IMR-90 (cell line): ENCODE results near the gene FLII. TPM values are rescaled to one million over a fixed set of nuclear protein-coding genes. Genes with fewer than 3 reads are reported as not detected.

Source experiments
- ATAC-seq: fragments of 200-7000 bp; cut with Tn5 transposase; 2 replicates; pipeline ENCODE4 v1.9.1; 2020; ENCODE audit warnings: low read depth, mild to moderate bottlenecking, moderate library complexity
- BruUV-seq: library from RNA; stranded (reverse); fragments of 400-500 nt; replicated peaks from 2 replicates; lab custom pipeline; 2021; lab: Mats Ljungman, UMichigan
- CTCF ChIA-PET: fragments of 300-600 bp; formaldehyde crosslinking; extraction: SDS; loops from one replicate; lab custom pipeline; 2021; ENCODE audit warnings: antibody characterized with exemption; lab: Yijun Ruan, JAX
- POLR2A ChIA-PET: fragments of 300-600 bp; sonication (Branson Sonifier 250); formaldehyde crosslinking; loops from one replicate; lab custom pipeline; 2022; ENCODE audit warnings: antibody characterized with exemption; ENCODE audit not compliant: unreplicated experiment; lab: Charles Lee
- DNase-seq: peaks from one replicate; pipeline ENCODE4 v3.0.0; 2013
- H2AFZ ChIP-seq: replicated peaks from 2 replicates; pipeline ENCODE3; 2013; ENCODE audit warnings: low read length, mild to moderate bottlenecking; ENCODE audit not compliant: poor library complexity
- H2AK5ac ChIP-seq: 2 replicates; pipeline ENCODE4 v1.6.1; 2013; ENCODE audit warnings: low read depth, low read length, inconsistent platforms
- H2AK9ac ChIP-seq: replicated peaks from 2 replicates; pipeline ENCODE3; 2013; ENCODE audit warnings: mild to moderate bottlenecking, low read depth, low read length, moderate library complexity; ENCODE audit not compliant: poor library complexity
- H2BK120ac ChIP-seq: 2 replicates; pipeline ENCODE4 v1.6.1; 2013; ENCODE audit warnings: low read depth, low read length, inconsistent platforms
- H2BK15ac ChIP-seq: 3 replicates; pipeline ENCODE4 v1.6.1; 2013; ENCODE audit warnings: low read depth, low read length, inconsistent platforms
- H2BK20ac ChIP-seq: 2 replicates; pipeline ENCODE4 v1.6.1; 2013; ENCODE audit warnings: low read depth, mild to moderate bottlenecking, inconsistent platforms, low read length, moderate library complexity
- H2BK5ac ChIP-seq: 2 replicates; pipeline ENCODE4 v1.6.1; 2013; ENCODE audit warnings: mild to moderate bottlenecking, low read depth, low read length, inconsistent platforms; ENCODE audit not compliant: poor library complexity, severe bottlenecking
- H3K14ac ChIP-seq: replicated peaks from 2 replicates; pipeline ENCODE4 v1.6.1; 2013; ENCODE audit warnings: low read depth, low read length, inconsistent platforms
- H3K18ac ChIP-seq: 2 replicates; pipeline ENCODE4 v1.6.1; 2013; ENCODE audit warnings: low read depth, low read length, control low read depth
- H3K23ac ChIP-seq: 2 replicates; pipeline ENCODE4 v1.6.1; 2013; ENCODE audit warnings: low read depth, low read length, inconsistent platforms
- H3K27ac ChIP-seq: 2 replicates; pipeline ENCODE4 v1.5.1; 2013; ENCODE audit warnings: mild to moderate bottlenecking, control low read depth, low read length; ENCODE audit not compliant: insufficient read depth
- H3K27me3 ChIP-seq: 2 replicates; pipeline ENCODE4 v1.6.1; 2013; ENCODE audit warnings: low read length; ENCODE audit not compliant: control insufficient read depth, insufficient read depth
- H3K36me3 ChIP-seq: 2 replicates; pipeline ENCODE4 v1.6.1; 2013; ENCODE audit warnings: low read length, mixed read lengths; ENCODE audit not compliant: control insufficient read depth, insufficient read depth
- H3K4ac ChIP-seq: 2 replicates; pipeline ENCODE4 v1.6.1; 2013; ENCODE audit warnings: low read depth, low read length, inconsistent platforms
- H3K4me1 ChIP-seq: 2 replicates; pipeline ENCODE4 v1.6.1; 2013; ENCODE audit warnings: low read length, mixed read lengths; ENCODE audit not compliant: control insufficient read depth, insufficient read depth
- H3K4me2 ChIP-seq: 2 replicates; pipeline ENCODE4 v1.6.1; 2013; ENCODE audit warnings: low read depth, mild to moderate bottlenecking, control low read depth, low read length, moderate library complexity
- H3K4me3 ChIP-seq: 2 replicates; pipeline ENCODE4 v1.5.1; 2013; ENCODE audit warnings: low read depth, mild to moderate bottlenecking, control low read depth, low read length, moderate library complexity; ENCODE audit not compliant: insufficient read depth
- H3K56ac ChIP-seq: 2 replicates; pipeline ENCODE4 v1.6.1; 2013; ENCODE audit warnings: low read length, inconsistent platforms; ENCODE audit not compliant: insufficient read depth; ENCODE audit errors: extremely low read depth
- H3K79me1 ChIP-seq, 2 experiments: 2 replicates each; pipeline ENCODE4 v1.6.1; 2013; ENCODE audit warnings: low read length in 2 of 2, inconsistent platforms in 1 of 2, low read depth in 1 of 2
- H3K9ac ChIP-seq: 2 replicates; pipeline ENCODE4 v1.6.1; 2013; ENCODE audit warnings: low read depth, low read length, control low read depth
- H3K9me1 ChIP-seq: 2 replicates; pipeline ENCODE4 v1.6.1; 2013; ENCODE audit warnings: low read length, inconsistent platforms; ENCODE audit not compliant: insufficient read depth
- H3K9me3 ChIP-seq: 2 replicates; pipeline ENCODE4 v1.6.1; 2013; ENCODE audit warnings: low read length; ENCODE audit not compliant: control insufficient read depth, insufficient read depth
- H4K20me1 ChIP-seq: 2 replicates; pipeline ENCODE4 v1.6.1; 2013; ENCODE audit warnings: low read length, inconsistent platforms; ENCODE audit not compliant: insufficient read depth
- H4K5ac ChIP-seq: 2 replicates; pipeline ENCODE4 v1.6.1; 2013; ENCODE audit warnings: mild to moderate bottlenecking, low read depth, low read length, control low read depth
- H4K8ac ChIP-seq, 2 experiments: 2 replicates each; pipeline ENCODE4 v1.6.1; 2013; ENCODE audit warnings: low read depth in 2 of 2, low read length in 2 of 2, control low read depth in 1 of 2, inconsistent platforms in 1 of 2
- H4K91ac ChIP-seq: 2 replicates; pipeline ENCODE4 v1.6.1; 2013; ENCODE audit warnings: low read depth, low read length, inconsistent platforms; ENCODE audit not compliant: insufficient read depth
- MAFK ChIP-seq: IDR thresholded peaks from 2 replicates; pipeline ENCODE4 v1.6.1; 2012; ENCODE audit warnings: low read depth, low read length, improper control_type of control experiment
- SMC3 ChIP-seq: fragments of 150-350 bp; IDR thresholded peaks from 2 replicates; pipeline ENCODE4 v1.6.1; 2016; ENCODE audit warnings: low read depth, mild to moderate bottlenecking, antibody characterized with exemption, low read length, moderate library complexity
- WGBS, 2 experiments: methylation state at CpG; one replicate each; pipeline versions ENCODE4 v1.1.5 to v1.1.7; 2013; ENCODE audit warnings: missing lambda C conversion rate in 2 of 2; ENCODE audit not compliant: insufficient read length in 1 of 2; ENCODE audit errors: extremely low coverage in 2 of 2; 5-methylcytosine and 5-hydroxymethylcytosine counted together
- dilution Hi-C: fragments of 300-500 bp; cut with HindIII; formaldehyde crosslinking; loops from one replicate; pipeline ENCODE4 v1.14.3; 2018; ENCODE audit warnings: low sequenced_read_pairs; ENCODE audit not compliant: unreplicated experiment
- in situ Hi-C: fragments of 300-500 bp; cut with MboI; formaldehyde crosslinking; loops from 3 replicates; pipeline ENCODE4 v1.14.3; 2019; ENCODE audit warnings: low sequenced_read_pairs, inconsistent platforms, mixed read lengths
- intact Hi-C: fragments of 100-400 bp; cut with micrococcal nuclease; formaldehyde crosslinking; loops from 2 replicates; pipeline ENCODE4 v1.10.0; 2022
- polyA plus RNA-seq, 3 experiments: library from polyadenylated mRNA; depleted of rRNA; stranded (reverse); fragments of >200 nt; gene quantifications; 2 replicates each; pipeline ENCODE4 v1.2.3, GENCODE V29; 2012; ENCODE audit warnings: low replicate concordance in 1 of 3
- total RNA-seq: library from RNA; depleted of rRNA; stranded (reverse); fragments of >200 nt; gene quantifications from 2 replicates; pipeline ENCODE4 v1.2.3, GENCODE V29; 2012

FLII gene
- total and polyA plus RNA-seq, 2 of the 4 experiments (the other 2 are of a cell fraction), result 263 to 290 TPM

DNA sequence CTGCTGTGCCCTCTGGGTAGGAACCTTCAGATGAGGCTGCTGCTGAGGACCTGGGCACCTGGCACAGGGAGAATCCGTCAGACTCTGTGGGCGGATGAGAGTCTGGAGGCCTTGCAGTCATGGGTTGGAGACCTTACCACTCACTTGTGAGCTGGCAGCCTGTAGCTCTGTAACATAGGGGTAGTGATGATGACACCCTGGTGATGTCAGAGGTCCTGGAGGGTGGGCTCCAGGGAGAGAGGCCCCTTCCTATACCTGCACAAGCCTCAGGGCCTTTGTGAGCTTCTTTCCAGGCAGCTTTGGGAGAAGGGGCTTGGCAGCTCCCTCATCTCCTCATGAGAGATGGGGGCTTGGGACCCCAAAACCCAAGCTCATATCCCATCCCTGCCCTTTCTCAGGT, 3.6 kb upstream of the FLII start:
- H3K36me3 ChIP-seq, result peaks cover 26% of the 10 kb centered on the region
- no peak overlapping the region for H4K5ac ChIP-seq
- dilution Hi-C loops (no loop called here), intact Hi-C loops (no loop called here), in situ Hi-C loops (no loop called here)
- TF ChIP-seq MAFK (no peak), SMC3 (no peak)
- H2AK9ac ChIP-seq, result peak overlapping the region; percentile 95
- peaks cover 15% of the 10 kb centered on the region; the same call in 1 of the 2 replicates for H3K9me1 ChIP-seq
- no TSS peak for BruUV-seq
- H4K20me1 ChIP-seq, result peaks cover 10% of the 10 kb centered on the region
- H3K9me3 ChIP-seq, result no peaks in the 10 kb centered on the region
- no peak overlapping the region for H2AFZ ChIP-seq
- H3K9ac ChIP-seq, result no peak overlapping the region
- H3K14ac ChIP-seq, result no peak overlapping the region
- WGBS, 2 experiments, result 40% methylated on average over 1 of the region's 2 CpGs; no CpG with 5 or more reads in 1 of the 2 experiments
- H2BK20ac ChIP-seq, result no peak overlapping the region
- no peak overlapping the region for H4K8ac ChIP-seq
- H3K4ac ChIP-seq, result no peak overlapping the region
- no peak overlapping the region for H2BK15ac ChIP-seq
- ChIA-PET CTCF (interaction anchor here (0.5 kb wide), 1 partner anchor 424 kb away, joined by 3 read pairs; no protein-coding TSS in a partner anchor), POLR2A (no interaction called here)
- H3K56ac ChIP-seq, result no peak overlapping the region
- H3K27me3 ChIP-seq, result no peaks in the 10 kb centered on the region
- no peak overlapping the region for H2BK120ac ChIP-seq
- H3K18ac ChIP-seq, result no peak overlapping the region
- H3K4me3 ChIP-seq, result no peak overlapping the region
- H3K79me1 ChIP-seq, result peaks cover 13 to 61% of the 10 kb centered on the region in 2 experiments
- H3K4me2 ChIP-seq, result no peak overlapping the region
- DNase-seq, result no peak
- H4K91ac ChIP-seq, result no peak overlapping the region
- ATAC-seq, result no peak
- H2BK5ac ChIP-seq, result no peak overlapping the region
- H2AK5ac ChIP-seq, result peak overlapping the region; percentile 43; the same call in 1 of the 2 replicates
- H3K4me1 ChIP-seq, result peaks cover 19% of the 10 kb centered on the region
- H3K23ac ChIP-seq, result 0 out of 2 replicates have a peak overlapping the region, but pooled peaks have one; percentile 33
- H3K27ac ChIP-seq, result no peak overlapping the region
